IMR-90 (cell line): ENCODE data around the gene MYPN. TPM values are rescaled to one million over a fixed set of nuclear protein-coding genes. Genes with fewer than 3 reads are reported as not detected.

Source experiments
- ATAC-seq: fragments of 200-7000 bp; cut with Tn5 transposase; 2 replicates; pipeline ENCODE4 v1.9.1; 2020; ENCODE audit warnings: low read depth, mild to moderate bottlenecking, moderate library complexity
- BruUV-seq: library from RNA; stranded (reverse); fragments of 400-500 nt; replicated peaks from 2 replicates; lab custom pipeline; 2021; lab: Mats Ljungman, UMichigan
- CTCF ChIA-PET: fragments of 300-600 bp; formaldehyde crosslinking; extraction: SDS; loops from one replicate; lab custom pipeline; 2021; ENCODE audit warnings: antibody characterized with exemption; lab: Yijun Ruan, JAX
- POLR2A ChIA-PET: fragments of 300-600 bp; sonication (Branson Sonifier 250); formaldehyde crosslinking; loops from one replicate; lab custom pipeline; 2022; ENCODE audit warnings: antibody characterized with exemption; ENCODE audit not compliant: unreplicated experiment; lab: Charles Lee
- DNase-seq: peaks from one replicate; pipeline ENCODE4 v3.0.0; 2013
- H2AFZ ChIP-seq: replicated peaks from 2 replicates; pipeline ENCODE3; 2013; ENCODE audit warnings: low read length, mild to moderate bottlenecking; ENCODE audit not compliant: poor library complexity
- H2AK5ac ChIP-seq: 2 replicates; pipeline ENCODE4 v1.6.1; 2013; ENCODE audit warnings: low read depth, low read length, inconsistent platforms
- H2AK9ac ChIP-seq: replicated peaks from 2 replicates; pipeline ENCODE3; 2013; ENCODE audit warnings: mild to moderate bottlenecking, low read depth, low read length, moderate library complexity; ENCODE audit not compliant: poor library complexity
- H2BK120ac ChIP-seq: 2 replicates; pipeline ENCODE4 v1.6.1; 2013; ENCODE audit warnings: low read depth, low read length, inconsistent platforms
- H2BK15ac ChIP-seq: 3 replicates; pipeline ENCODE4 v1.6.1; 2013; ENCODE audit warnings: low read depth, low read length, inconsistent platforms
- H2BK20ac ChIP-seq: 2 replicates; pipeline ENCODE4 v1.6.1; 2013; ENCODE audit warnings: low read depth, mild to moderate bottlenecking, inconsistent platforms, low read length, moderate library complexity
- H2BK5ac ChIP-seq: 2 replicates; pipeline ENCODE4 v1.6.1; 2013; ENCODE audit warnings: mild to moderate bottlenecking, low read depth, low read length, inconsistent platforms; ENCODE audit not compliant: poor library complexity, severe bottlenecking
- H3K14ac ChIP-seq: replicated peaks from 2 replicates; pipeline ENCODE4 v1.6.1; 2013; ENCODE audit warnings: low read depth, low read length, inconsistent platforms
- H3K18ac ChIP-seq: 2 replicates; pipeline ENCODE4 v1.6.1; 2013; ENCODE audit warnings: low read depth, low read length, control low read depth
- H3K23ac ChIP-seq: 2 replicates; pipeline ENCODE4 v1.6.1; 2013; ENCODE audit warnings: low read depth, low read length, inconsistent platforms
- H3K27ac ChIP-seq: 2 replicates; pipeline ENCODE4 v1.5.1; 2013; ENCODE audit warnings: mild to moderate bottlenecking, control low read depth, low read length; ENCODE audit not compliant: insufficient read depth
- H3K27me3 ChIP-seq: 2 replicates; pipeline ENCODE4 v1.6.1; 2013; ENCODE audit warnings: low read length; ENCODE audit not compliant: control insufficient read depth, insufficient read depth
- H3K36me3 ChIP-seq: 2 replicates; pipeline ENCODE4 v1.6.1; 2013; ENCODE audit warnings: low read length, mixed read lengths; ENCODE audit not compliant: control insufficient read depth, insufficient read depth
- H3K4ac ChIP-seq: 2 replicates; pipeline ENCODE4 v1.6.1; 2013; ENCODE audit warnings: low read depth, low read length, inconsistent platforms
- H3K4me1 ChIP-seq: 2 replicates; pipeline ENCODE4 v1.6.1; 2013; ENCODE audit warnings: low read length, mixed read lengths; ENCODE audit not compliant: control insufficient read depth, insufficient read depth
- H3K4me2 ChIP-seq: 2 replicates; pipeline ENCODE4 v1.6.1; 2013; ENCODE audit warnings: low read depth, mild to moderate bottlenecking, control low read depth, low read length, moderate library complexity
- H3K4me3 ChIP-seq: 2 replicates; pipeline ENCODE4 v1.5.1; 2013; ENCODE audit warnings: low read depth, mild to moderate bottlenecking, control low read depth, low read length, moderate library complexity; ENCODE audit not compliant: insufficient read depth
- H3K56ac ChIP-seq: 2 replicates; pipeline ENCODE4 v1.6.1; 2013; ENCODE audit warnings: low read length, inconsistent platforms; ENCODE audit not compliant: insufficient read depth; ENCODE audit errors: extremely low read depth
- H3K79me1 ChIP-seq, 2 experiments: 2 replicates each; pipeline ENCODE4 v1.6.1; 2013; ENCODE audit warnings: low read length in 2 of 2, inconsistent platforms in 1 of 2, low read depth in 1 of 2
- H3K9ac ChIP-seq: 2 replicates; pipeline ENCODE4 v1.6.1; 2013; ENCODE audit warnings: low read depth, low read length, control low read depth
- H3K9me1 ChIP-seq: 2 replicates; pipeline ENCODE4 v1.6.1; 2013; ENCODE audit warnings: low read length, inconsistent platforms; ENCODE audit not compliant: insufficient read depth
- H3K9me3 ChIP-seq: 2 replicates; pipeline ENCODE4 v1.6.1; 2013; ENCODE audit warnings: low read length; ENCODE audit not compliant: control insufficient read depth, insufficient read depth
- H4K20me1 ChIP-seq: 2 replicates; pipeline ENCODE4 v1.6.1; 2013; ENCODE audit warnings: low read length, inconsistent platforms; ENCODE audit not compliant: insufficient read depth
- H4K5ac ChIP-seq: 2 replicates; pipeline ENCODE4 v1.6.1; 2013; ENCODE audit warnings: mild to moderate bottlenecking, low read depth, low read length, control low read depth
- H4K8ac ChIP-seq, 2 experiments: 2 replicates each; pipeline ENCODE4 v1.6.1; 2013; ENCODE audit warnings: low read depth in 2 of 2, low read length in 2 of 2, control low read depth in 1 of 2, inconsistent platforms in 1 of 2
- H4K91ac ChIP-seq: 2 replicates; pipeline ENCODE4 v1.6.1; 2013; ENCODE audit warnings: low read depth, low read length, inconsistent platforms; ENCODE audit not compliant: insufficient read depth
- CEBPB ChIP-seq: IDR thresholded peaks from 2 replicates; pipeline ENCODE4 v1.6.1; 2012; ENCODE audit warnings: low read depth, low read length, improper control_type of control experiment
- MAFK ChIP-seq: IDR thresholded peaks from 2 replicates; pipeline ENCODE4 v1.6.1; 2012; ENCODE audit warnings: low read depth, low read length, improper control_type of control experiment
- WGBS, 2 experiments: methylation state at CpG; one replicate each; pipeline versions ENCODE4 v1.1.5 to v1.1.7; 2013; ENCODE audit warnings: missing lambda C conversion rate in 2 of 2; ENCODE audit not compliant: insufficient read length in 1 of 2; ENCODE audit errors: extremely low coverage in 2 of 2; 5-methylcytosine and 5-hydroxymethylcytosine counted together
- dilution Hi-C: fragments of 300-500 bp; cut with HindIII; formaldehyde crosslinking; loops from one replicate; pipeline ENCODE4 v1.14.3; 2018; ENCODE audit warnings: low sequenced_read_pairs; ENCODE audit not compliant: unreplicated experiment
- in situ Hi-C: fragments of 300-500 bp; cut with MboI; formaldehyde crosslinking; loops from 3 replicates; pipeline ENCODE4 v1.14.3; 2019; ENCODE audit warnings: low sequenced_read_pairs, inconsistent platforms, mixed read lengths
- intact Hi-C: fragments of 100-400 bp; cut with micrococcal nuclease; formaldehyde crosslinking; loops from 2 replicates; pipeline ENCODE4 v1.10.0; 2022
- polyA plus RNA-seq, 3 experiments: library from polyadenylated mRNA; depleted of rRNA; stranded (reverse); fragments of >200 nt; gene quantifications; 2 replicates each; pipeline ENCODE4 v1.2.3, GENCODE V29; 2012; ENCODE audit warnings: low replicate concordance in 1 of 3
- total RNA-seq: library from RNA; depleted of rRNA; stranded (reverse); fragments of >200 nt; gene quantifications from 2 replicates; pipeline ENCODE4 v1.2.3, GENCODE V29; 2012

The MYPN gene
- total and polyA plus RNA-seq, 2 of the 4 experiments (the other 2 are of a cell fraction), result 7.8 to 13.1 TPM

DNA sequence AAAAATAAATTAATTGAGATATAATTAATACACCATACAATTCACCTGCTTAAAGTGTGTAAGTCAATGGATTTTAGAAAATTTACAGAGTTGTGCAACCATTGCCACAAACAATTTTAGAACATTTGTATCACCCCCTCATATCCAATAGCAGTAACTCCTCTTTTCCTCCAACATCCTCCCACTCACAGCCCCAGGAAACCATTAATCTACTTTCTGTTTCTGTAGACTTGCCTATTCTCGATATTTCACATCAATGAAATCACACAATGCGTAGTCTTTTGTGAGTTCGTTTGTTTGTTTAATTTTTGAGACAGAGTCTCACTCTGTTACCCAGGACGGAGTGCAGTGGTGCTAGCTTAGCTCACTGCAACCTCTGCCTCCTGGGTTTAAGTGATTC is 20.5 kb upstream of the MYPN start:
- Histone ChIP-seq H3K9me1 (no peaks in the 10 kb centered on the region), H3K27me3 (no peaks in the 10 kb centered on the region), H3K4me1 (peaks cover 15% of the 10 kb centered on the region), H3K14ac (peak overlapping the region; percentile 64), H3K79me1 (peaks cover 7 to 13% of the 10 kb centered on the region in 2 experiments; a peak in 3 of 4 replicates), H3K23ac (no peak overlapping the region), H3K27ac (peak overlapping the region; percentile 19), H2AFZ (no peak overlapping the region), H2BK5ac (peak overlapping the region; percentile 68), H4K91ac (peak overlapping the region; percentile 78), H3K4ac (peak overlapping the region; percentile 76), H2BK20ac (peak overlapping the region; percentile 92), H3K18ac (peak overlapping the region; percentile 79; the same call in 1 of the 2 replicates), H3K4me2 (peak overlapping the region; percentile 92), H3K4me3 (peak overlapping the region; percentile 28; the same call in 1 of the 2 replicates), H2AK5ac (peak overlapping the region; percentile 79; the same call in 1 of the 2 replicates), H4K8ac (peak overlapping the region; percentile 42 to 72; a peak in 3 of 4 replicates), H2BK120ac (peak overlapping the region; percentile 90), H4K5ac (peak overlapping the region; percentile 90; the same call in 1 of the 2 replicates), H3K56ac (no peak overlapping the region), H3K36me3 (no peaks in the 10 kb centered on the region), H3K9me3 (no peaks in the 10 kb centered on the region), H4K20me1 (no peaks in the 10 kb centered on the region), H3K9ac (peak overlapping the region; percentile 11; the same call in 1 of the 2 replicates), H2AK9ac (no peak overlapping the region), H2BK15ac (0 out of 3 replicates have a peak overlapping the region, but pooled peaks have one; percentile 41)
- no TSS peak for BruUV-seq
- ATAC-seq, result peak; percentile 15
- ChIA-PET POLR2A (no interaction called here), CTCF (interaction anchor here (2.4 kb wide), 1 partner anchor 66 kb away, joined by 7 read pairs; no protein-coding TSS in a partner anchor)
- intact Hi-C loops (no loop called here), dilution Hi-C loops (no loop called here), in situ Hi-C loops (loop anchor here (5.0 to 10.0 kb wide), 3 partner anchors 64 to 214 kb away; no protein-coding TSS in a partner anchor)
- DNase-seq, result peak; percentile 87
- TF ChIP-seq CEBPB (peak; percentile 87), MAFK (no peak)
- WGBS, 2 experiments, result no CpG with 5 or more reads among the region's 4 CpGs
